H9 (cell line): ENCODE data around the gene HIVEP1. TPM values are rescaled to one million over a fixed set of nuclear protein-coding genes. Genes with fewer than 3 reads are reported as not detected.

Source experiments
- DNase-seq: peaks from one replicate; pipeline ENCODE4 v3.0.0-alpha.2; 2017
- H2AFZ ChIP-seq: one replicate; pipeline ENCODE4 v1.6.1; 2013; ENCODE audit warnings: mild to moderate bottlenecking, low read length, control low read depth, moderate library complexity
- H2AK5ac ChIP-seq: 2 replicates; pipeline ENCODE4 v1.6.1; 2013; ENCODE audit warnings: low read length, control low read depth, mixed read lengths; ENCODE audit not compliant: insufficient read length
- H2BK120ac ChIP-seq: one replicate; pipeline ENCODE4 v1.6.1; 2013; ENCODE audit warnings: low read depth, mild to moderate bottlenecking, low read length, control low read depth, inconsistent platforms; ENCODE audit not compliant: poor library complexity, severe bottlenecking
- H2BK12ac ChIP-seq: 2 replicates; pipeline ENCODE4 v1.6.1; 2013; ENCODE audit warnings: low read length, control low read depth, mixed read lengths, low read depth; ENCODE audit not compliant: insufficient read length
- H2BK15ac ChIP-seq: 2 replicates; pipeline ENCODE4 v1.6.1; 2013; ENCODE audit warnings: low read depth, low read length, control low read depth
- H2BK20ac ChIP-seq: one replicate; pipeline ENCODE4 v1.6.1; 2013; ENCODE audit warnings: low read depth, mild to moderate bottlenecking, low read length, control low read depth, inconsistent platforms; ENCODE audit not compliant: poor library complexity, severe bottlenecking
- H2BK5ac ChIP-seq: 2 replicates; pipeline ENCODE4 v1.6.1; 2013; ENCODE audit warnings: low read length, control low read depth, mixed read lengths; ENCODE audit not compliant: insufficient read length
- H3K14ac ChIP-seq: 2 replicates; pipeline ENCODE4 v1.6.1; 2013; ENCODE audit warnings: low read length, control low read depth; ENCODE audit not compliant: insufficient read depth
- H3K18ac ChIP-seq: 2 replicates; pipeline ENCODE4 v1.6.1; 2013; ENCODE audit warnings: low read depth, mild to moderate bottlenecking, mixed read lengths, low read length, control low read depth; ENCODE audit not compliant: insufficient read length
- H3K23ac ChIP-seq: 2 replicates; pipeline ENCODE4 v1.6.1; 2013; ENCODE audit warnings: low read length, control low read depth, mixed read lengths, low read depth; ENCODE audit not compliant: insufficient read length
- H3K23me2 ChIP-seq: 2 replicates; pipeline ENCODE4 v1.6.1; 2013; ENCODE audit warnings: low read depth, mild to moderate bottlenecking, mixed read lengths, low read length, control low read depth; ENCODE audit not compliant: insufficient read length, poor library complexity, severe bottlenecking
- H3K27ac ChIP-seq: 2 replicates; pipeline ENCODE4 v1.5.1; 2013; ENCODE audit warnings: low read length, control low read depth, mixed read lengths, low read depth; ENCODE audit not compliant: insufficient read length
- H3K27me3 ChIP-seq: 2 replicates; pipeline ENCODE4 v1.6.1; 2013; ENCODE audit warnings: low read length, control low read depth, inconsistent platforms; ENCODE audit not compliant: insufficient read depth
- H3K4ac ChIP-seq: 2 replicates; pipeline ENCODE4 v1.6.1; 2013; ENCODE audit warnings: low read depth, mild to moderate bottlenecking, control low read depth, inconsistent platforms, low read length, moderate library complexity
- H3K4me1 ChIP-seq: 2 replicates; pipeline ENCODE4 v1.6.1; 2013; ENCODE audit warnings: low read length, control low read depth, inconsistent platforms; ENCODE audit not compliant: insufficient read depth
- H3K4me2 ChIP-seq: 2 replicates; pipeline ENCODE4 v1.6.1; 2013; ENCODE audit warnings: low read length, control low read depth, mixed read lengths; ENCODE audit not compliant: insufficient read length, insufficient read depth
- H3K56ac ChIP-seq: 2 replicates; pipeline ENCODE4 v1.6.1; 2013; ENCODE audit warnings: low read depth, mild to moderate bottlenecking, mixed read lengths, low read length, control low read depth; ENCODE audit not compliant: insufficient read length
- H3K79me1 ChIP-seq: 2 replicates; pipeline ENCODE4 v1.6.1; 2013; ENCODE audit warnings: low read depth, mild to moderate bottlenecking, moderate library complexity, low read length, control low read depth, inconsistent platforms; ENCODE audit not compliant: insufficient read depth, poor library complexity, severe bottlenecking
- H3K79me2 ChIP-seq: 2 replicates; pipeline ENCODE4 v1.6.1; 2013; ENCODE audit warnings: low read length, control low read depth, inconsistent platforms; ENCODE audit not compliant: insufficient read depth
- H3K9ac ChIP-seq: 2 replicates; pipeline ENCODE4 v1.6.1; 2013; ENCODE audit warnings: low read length, control low read depth, mixed read lengths; ENCODE audit not compliant: insufficient read length; ENCODE audit errors: extremely low read depth
- H3K9me3 ChIP-seq: one replicate; pipeline ENCODE4 v1.6.1; 2013; ENCODE audit warnings: low read depth, low read length, inconsistent platforms; ENCODE audit not compliant: control insufficient read depth
- H3T11ph ChIP-seq: one replicate; pipeline ENCODE4 v1.6.1; 2013; ENCODE audit warnings: mild to moderate bottlenecking, low read length, control low read depth, inconsistent platforms
- H4K20me1 ChIP-seq: one replicate; pipeline ENCODE4 v1.6.1; 2013; ENCODE audit not compliant: control insufficient read depth, insufficient read length, insufficient read depth
- H4K5ac ChIP-seq: 2 replicates; pipeline ENCODE4 v1.6.1; 2013; ENCODE audit warnings: low read depth, mild to moderate bottlenecking, mixed read lengths, low read length, control low read depth; ENCODE audit not compliant: insufficient read length
- H4K8ac ChIP-seq: replicated peaks from 2 replicates; pipeline ENCODE4 v1.6.1; 2013; ENCODE audit warnings: low read length, control low read depth, mixed read lengths, low read depth; ENCODE audit not compliant: insufficient read length
- H4K91ac ChIP-seq: 2 replicates; pipeline ENCODE4 v1.6.1; 2013; ENCODE audit warnings: low read depth, mild to moderate bottlenecking, moderate library complexity, mixed read lengths, low read length, control low read depth; ENCODE audit not compliant: insufficient read length
- H3K27ac Mint-ChIP-seq, 3 experiments: 2 replicates in 2 of 3; 3 replicates in 1 of 3; pipeline ENCODE4 v1.8.0; 2020 to 2021; ENCODE audit warnings: mixed read lengths in 3 of 3, mild to moderate bottlenecking in 1 of 3, moderate library complexity in 1 of 3
- H3K27me3 Mint-ChIP-seq: 2 replicates; pipeline ENCODE4 v1.8.0; 2021; ENCODE audit warnings: low read depth, mild to moderate bottlenecking, moderate library complexity, mixed read lengths
- H3K36me3 Mint-ChIP-seq, 3 experiments: 2 replicates in 2 of 3; 3 replicates in 1 of 3; pipeline ENCODE4 v1.8.0; 2020 to 2021; ENCODE audit warnings: low read depth in 3 of 3, mixed read lengths in 3 of 3; ENCODE audit not compliant: insufficient read depth in 1 of 3
- H3K4me1 Mint-ChIP-seq, 2 experiments: 2 replicates each; pipeline ENCODE4 v1.8.0; 2020; ENCODE audit warnings: mixed read lengths in 2 of 2
- H3K4me3 Mint-ChIP-seq, 2 experiments: 2 replicates in 1 of 2; 3 replicates in 1 of 2; pipeline ENCODE4 v1.8.0; 2020 to 2021; ENCODE audit warnings: mild to moderate bottlenecking in 2 of 2, mixed read lengths in 2 of 2, moderate library complexity in 1 of 2
- H3K9me3 Mint-ChIP-seq, 2 experiments: 2 replicates in 1 of 2; 3 replicates in 1 of 2; pipeline ENCODE4 v1.8.0; 2020; ENCODE audit warnings: mild to moderate bottlenecking in 2 of 2, mixed read lengths in 2 of 2, moderate library complexity in 1 of 2
- total RNA-seq: library from RNA; stranded (reverse); gene quantifications from 2 replicates; pipeline ENCODE4 v1.2.1, GENCODE V29; 2021
- TF ChIP-seq, protein P1 (sequence below): fragments of 200-600 bp; sonication (generic); conservative IDR thresholded peaks from 3 replicates; pipeline ENCODE4 v1.8.0; 2021; ENCODE audit warnings: antibody characterized with exemption, mild to moderate bottlenecking

HIVEP1 gene
- total RNA-seq, 1 experiment from 2014 or later = 44.2 TPM

DNA sequence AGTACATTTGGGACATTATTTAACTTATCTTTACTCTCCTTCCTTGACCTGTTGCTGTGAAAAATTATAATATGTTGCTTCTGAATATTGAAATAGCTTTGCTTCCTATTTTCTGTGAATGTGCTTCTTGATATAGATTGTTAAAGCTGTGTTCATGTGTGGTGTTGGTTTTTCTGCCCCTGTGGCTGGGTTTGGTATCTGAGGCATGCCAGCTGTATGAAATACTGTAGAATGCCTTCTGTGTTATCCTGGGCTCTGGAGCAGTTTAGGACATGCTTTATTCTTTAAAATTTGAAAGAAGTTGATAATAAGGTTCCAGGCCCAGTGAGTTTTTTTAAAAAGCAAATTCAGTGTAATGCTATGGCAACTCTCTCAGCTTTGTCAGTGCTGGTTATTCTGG, 71.7 kb downstream of the HIVEP1 start:
- TF ChIP-seq, protein P1, sequence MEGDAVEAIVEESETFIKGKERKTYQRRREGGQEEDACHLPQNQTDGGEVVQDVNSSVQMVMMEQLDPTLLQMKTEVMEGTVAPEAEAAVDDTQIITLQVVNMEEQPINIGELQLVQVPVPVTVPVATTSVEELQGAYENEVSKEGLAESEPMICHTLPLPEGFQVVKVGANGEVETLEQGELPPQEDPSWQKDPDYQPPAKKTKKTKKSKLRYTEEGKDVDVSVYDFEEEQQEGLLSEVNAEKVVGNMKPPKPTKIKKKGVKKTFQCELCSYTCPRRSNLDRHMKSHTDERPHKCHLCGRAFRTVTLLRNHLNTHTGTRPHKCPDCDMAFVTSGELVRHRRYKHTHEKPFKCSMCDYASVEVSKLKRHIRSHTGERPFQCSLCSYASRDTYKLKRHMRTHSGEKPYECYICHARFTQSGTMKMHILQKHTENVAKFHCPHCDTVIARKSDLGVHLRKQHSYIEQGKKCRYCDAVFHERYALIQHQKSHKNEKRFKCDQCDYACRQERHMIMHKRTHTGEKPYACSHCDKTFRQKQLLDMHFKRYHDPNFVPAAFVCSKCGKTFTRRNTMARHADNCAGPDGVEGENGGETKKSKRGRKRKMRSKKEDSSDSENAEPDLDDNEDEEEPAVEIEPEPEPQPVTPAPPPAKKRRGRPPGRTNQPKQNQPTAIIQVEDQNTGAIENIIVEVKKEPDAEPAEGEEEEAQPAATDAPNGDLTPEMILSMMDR = no peak
- Histone ChIP-seq H2AK5ac (no peak overlapping the region), H3K14ac (no peak overlapping the region), H3K23me2 (no peaks in the 10 kb centered on the region), H2BK120ac (no peak overlapping the region), H3K18ac (no peak overlapping the region), H3K79me1 (no peaks in the 10 kb centered on the region), H3K27ac (no peak overlapping the region), H3K4me1 (peaks cover 3% of the 10 kb centered on the region), H4K8ac (no peak overlapping the region), H3T11ph (no peak overlapping the region), H3K23ac (no peak overlapping the region), H3K56ac (no peak overlapping the region), H3K9me3 (no peaks in the 10 kb centered on the region), H4K91ac (no peak overlapping the region), H3K27me3 (no peaks in the 10 kb centered on the region), H3K9ac (no peak overlapping the region), H2BK12ac (no peak overlapping the region), H4K20me1 (no peaks in the 10 kb centered on the region), H2BK20ac (no peak overlapping the region), H3K4me2 (no peak overlapping the region), H2BK15ac (no peak overlapping the region), H3K79me2 (no peaks in the 10 kb centered on the region; the same call in 1 of the 2 replicates), H3K4ac (no peak overlapping the region), H2BK5ac (no peak overlapping the region), H4K5ac (no peak overlapping the region), H2AFZ (no peak overlapping the region)
- Mint-ChIP-seq H3K4me1 (peaks cover 42 to 51% of the 10 kb centered on the region in 2 experiments), H3K27me3 (no peaks in the 10 kb centered on the region), H3K9me3 (no peaks in the 10 kb centered on the region), H3K4me3 (no peak overlapping the region), H3K36me3 (no peaks in the 10 kb centered on the region; a peak in 1 of 7 replicates), H3K27ac (peak overlapping the region in 1 of 3 experiments; percentile 65; a peak in 1 of 7 replicates)
- no peak for DNase-seq
